ENCODE data around the gene PA2G4. TPM values are rescaled to one million over a fixed set of nuclear protein-coding genes. Genes with fewer than 3 reads are reported as not detected.
A peak's percentile ranks its signal among the peaks of the same experiment; 100 is the strongest.

The PA2G4 gene
- total RNA-seq, 2 experiments from 2014 or later: 399 to 410 TPM

DNA sequence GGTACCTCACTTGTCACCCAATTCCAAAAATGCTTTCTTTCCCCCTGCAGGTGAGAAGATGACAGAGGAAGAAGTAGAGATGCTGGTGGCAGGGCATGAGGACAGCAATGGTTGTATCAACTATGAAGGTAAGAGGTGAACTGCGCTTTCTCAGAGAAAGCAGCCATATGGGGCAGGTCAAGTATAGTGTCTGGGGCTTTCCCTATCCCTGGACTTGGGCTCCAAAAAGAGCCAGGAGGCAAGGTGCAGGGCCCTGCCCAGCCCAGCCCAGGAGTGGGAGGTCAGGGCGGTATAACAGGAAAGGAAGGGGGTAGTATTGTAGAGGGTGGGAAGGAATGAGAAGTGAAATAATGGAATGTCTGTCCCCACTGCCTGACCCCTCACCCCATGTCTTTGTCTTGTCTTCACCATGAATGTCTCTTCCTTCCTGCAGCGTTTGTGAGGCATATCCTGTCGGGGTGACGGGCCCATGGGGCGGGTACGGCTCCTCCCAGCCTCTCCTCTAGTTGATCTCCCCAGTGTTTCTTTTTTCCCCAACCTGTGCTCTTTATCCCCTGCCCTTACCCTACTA lies 55.9 kb downstream of the PA2G4 start:
- peaks cover 35% of the 10 kb centered on the region for H3K4me1 Mint-ChIP-seq (ENCODE audit: low read depth)
- H3K27me3 Mint-ChIP-seq: no peaks in the 10 kb centered on the region
- CTCF ChIA-PET: interaction anchor here (0.6 to 6.2 kb wide), 5 partner anchors 8 to 1309 kb away, joined by 3 to 48 read pairs (median 14); partner anchors contain the start of genes ESYT1, MYL6B, SMARCC2 and ZC3H10
- peak overlapping the region; percentile 98 for H3K27ac Mint-ChIP-seq
- peaks cover 64% of the 10 kb centered on the region for H3K36me3 Mint-ChIP-seq
- POLR2A ChIA-PET: interaction anchor here (0.6 to 4.5 kb wide), 6 partner anchors 9 to 44 kb away, joined by 3 to 19 read pairs (median 12); partner anchors contain the start of genes ESYT1, MYL6B, SMARCC2 and ZC3H10
- H3K9me3 Mint-ChIP-seq: no peaks in the 10 kb centered on the region
- H3K4me3 Mint-ChIP-seq: peak overlapping the region; percentile 95
- DNase-seq: peak; percentile 79
- intact Hi-C loops (cut with micrococcal nuclease): loop anchor here (1.0 kb wide), 1 partner anchor 8 kb away; the partner anchor contains the start of gene MYL6B

DNA sequence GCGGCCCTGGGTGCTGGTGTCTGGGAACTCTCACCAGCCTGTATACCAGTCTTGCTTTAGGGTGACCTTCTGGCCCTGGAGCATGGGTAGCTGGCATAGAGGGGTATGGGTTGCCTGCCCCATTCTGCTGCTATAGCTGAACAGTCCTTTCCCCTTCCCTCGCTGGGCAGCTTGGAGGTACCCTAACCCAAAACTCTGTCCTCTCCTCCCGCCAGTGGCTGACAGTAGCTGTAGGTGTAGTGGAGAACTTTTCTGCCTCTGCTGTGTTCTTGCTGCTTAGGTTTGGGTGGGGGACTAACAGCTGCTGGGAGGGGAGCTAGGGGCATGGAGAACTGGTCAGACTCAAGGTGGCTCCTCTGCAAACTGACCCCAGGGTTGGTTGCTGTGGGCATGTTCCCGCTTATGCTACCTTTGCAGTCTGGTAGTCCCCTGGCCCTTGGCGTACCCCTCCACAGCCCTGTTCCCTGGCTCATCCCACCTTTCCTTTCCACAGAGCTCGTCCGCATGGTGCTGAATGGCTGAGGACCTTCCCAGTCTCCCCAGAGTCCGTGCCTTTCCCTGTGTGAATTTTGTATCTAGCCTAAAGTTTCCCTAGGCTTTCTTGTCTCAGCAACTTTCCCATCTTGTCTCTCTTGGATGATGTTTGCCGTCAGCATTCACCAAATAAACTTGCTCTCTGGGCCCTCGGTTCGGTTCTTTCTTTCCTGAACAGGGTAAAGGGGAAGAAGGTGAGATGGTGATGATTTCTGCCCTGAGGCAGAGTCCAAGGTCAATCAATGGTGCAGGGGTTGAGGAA lies 56.7 kb downstream of the PA2G4 start:
- POLR2A ChIA-PET: interaction anchor here (0.8 to 4.5 kb wide), 7 partner anchors 8 to 43 kb away, joined by 3 to 19 read pairs (median 6); partner anchors contain the start of genes ESYT1, MYL6B, SMARCC2 and ZC3H10
- H3K27ac Mint-ChIP-seq: peak overlapping the region; percentile 98
- peaks cover 32% of the 10 kb centered on the region for H3K4me1 Mint-ChIP-seq (ENCODE audit: low read depth)
- intact Hi-C loops (cut with micrococcal nuclease): loop anchor here (1.0 kb wide), 1 partner anchor 9 kb away; the partner anchor contains the start of gene MYL6B
- CTCF ChIA-PET: interaction anchor here (0.6 to 6.2 kb wide), 7 partner anchors 9 to 1308 kb away, joined by 3 to 48 read pairs (median 7); partner anchors contain the start of genes ESYT1, MYL6B, SMARCC2 and ZC3H10
- no peaks in the 10 kb centered on the region for H3K9me3 Mint-ChIP-seq
- peaks cover 63% of the 10 kb centered on the region for H3K36me3 Mint-ChIP-seq
- DNase-seq: no peak
- H3K27me3 Mint-ChIP-seq: no peaks in the 10 kb centered on the region
- peak overlapping the region; percentile 95 for H3K4me3 Mint-ChIP-seq

DNA sequence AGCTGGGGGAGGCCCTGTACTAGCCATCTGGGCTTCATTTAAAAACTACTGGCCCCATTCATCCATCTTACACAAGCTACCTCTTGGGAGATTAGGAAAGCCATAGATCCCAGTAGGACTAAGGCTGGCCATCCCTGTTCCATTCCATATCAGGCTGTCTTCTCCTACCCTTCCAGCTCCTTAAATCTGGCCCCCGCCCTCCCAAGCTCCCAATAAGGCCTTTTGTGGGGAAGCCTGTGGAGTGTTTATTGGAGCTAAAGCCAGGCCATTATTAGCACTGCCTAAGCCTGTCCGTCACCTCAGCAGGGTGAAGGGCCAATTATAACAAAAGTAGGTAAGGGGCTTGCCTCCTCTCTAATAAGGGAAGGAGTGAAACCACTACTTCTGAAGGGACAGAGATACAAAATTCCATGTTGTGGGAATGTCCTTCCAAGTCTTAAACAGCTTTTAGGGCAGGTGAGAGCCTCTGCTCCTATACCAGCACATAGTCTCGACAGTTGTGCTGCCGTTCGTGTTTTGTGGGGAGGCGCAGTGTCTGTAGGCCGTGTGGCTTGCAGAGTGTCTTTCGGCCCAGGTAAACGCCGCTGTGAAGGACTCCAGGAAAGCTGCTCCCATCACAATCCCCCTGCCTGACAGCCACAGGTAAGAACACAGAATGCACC lies 57.5 kb downstream of the PA2G4 start:
- CTCF ChIA-PET: interaction anchor here (0.6 to 6.2 kb wide), 6 partner anchors 10 to 115 kb away, joined by 3 to 48 read pairs (median 10); partner anchors contain the start of genes ESYT1, SMARCC2 and ZC3H10
- Mint-ChIP-seq H3K36me3 (peaks cover 63% of the 10 kb centered on the region), H3K27me3 (no peaks in the 10 kb centered on the region), H3K4me3 (peak overlapping the region; percentile 95), H3K9me3 (no peaks in the 10 kb centered on the region), H3K27ac (peak overlapping the region; percentile 98), H3K4me1 (ENCODE audit: low read depth) (peaks cover 32% of the 10 kb centered on the region)
- no peak for DNase-seq
- POLR2A ChIA-PET: interaction anchor here (1.0 to 4.5 kb wide), 9 partner anchors 10 to 44 kb away, joined by 3 to 19 read pairs (median 6); partner anchors contain the start of genes ESYT1, MYL6B, SMARCC2 and ZC3H10
- intact Hi-C loops (cut with micrococcal nuclease): no loop called here

DNA sequence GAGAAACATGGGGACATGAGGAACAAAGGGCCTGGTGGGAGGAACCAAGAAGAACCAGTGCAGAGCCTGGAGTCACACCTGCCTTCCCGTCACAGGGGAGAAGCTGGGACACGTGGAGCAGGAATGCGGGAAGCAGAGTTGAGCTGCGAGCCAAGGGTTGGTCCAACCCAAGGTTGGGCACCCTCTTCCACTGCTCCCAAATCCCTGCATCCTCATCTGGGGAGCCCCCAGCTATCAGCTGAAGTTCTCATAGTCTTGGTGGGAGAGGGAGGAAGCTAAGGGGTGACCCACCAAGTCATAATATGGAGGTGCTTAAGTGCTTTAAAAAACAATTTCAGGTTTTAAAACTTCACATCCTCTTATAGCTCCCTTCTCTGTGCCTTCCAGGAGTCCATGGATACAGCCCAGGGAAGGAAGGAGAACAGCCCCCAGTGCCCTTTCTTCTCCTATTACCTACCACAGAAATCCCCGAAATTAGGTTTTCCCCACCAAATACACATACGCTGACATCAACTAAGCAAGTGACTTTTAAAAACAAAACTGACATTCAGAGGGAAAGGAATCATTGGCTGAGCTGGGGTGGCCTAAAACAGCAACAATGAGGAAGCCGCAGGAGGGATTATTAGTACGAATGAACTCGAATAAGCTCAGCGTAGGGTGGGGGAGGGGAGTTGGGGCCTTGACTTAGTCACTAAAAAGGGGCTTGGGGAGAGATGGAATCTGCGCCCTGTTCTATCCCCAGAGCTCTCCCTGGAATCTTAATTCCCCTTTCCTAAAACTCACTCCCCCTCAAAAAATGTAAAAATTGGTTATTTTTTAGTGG lies 58.3 kb downstream of the PA2G4 start:
- CTCF ChIA-PET: interaction anchor here (0.6 to 6.2 kb wide), 7 partner anchors 11 to 361 kb away, joined by 3 to 48 read pairs (median 7); partner anchors contain the start of genes ESYT1, SMARCC2 and ZC3H10
- POLR2A ChIA-PET: interaction anchor here (0.9 to 4.5 kb wide), 7 partner anchors 9 to 44 kb away, joined by 3 to 19 read pairs (median 4); partner anchors contain the start of genes ESYT1 and ZC3H10
- Mint-ChIP-seq H3K9me3 (no peaks in the 10 kb centered on the region), H3K4me3 (no peak overlapping the region), H3K27ac (peak overlapping the region; percentile 44), H3K36me3 (peaks cover 65% of the 10 kb centered on the region), H3K27me3 (no peaks in the 10 kb centered on the region), H3K4me1 (ENCODE audit: low read depth) (peaks cover 26% of the 10 kb centered on the region)
- DNase-seq: no peak
- intact Hi-C loops (cut with micrococcal nuclease): no loop called here

Other genes starting within 250 kb of the PA2G4 start
- 10 to 100 TPM; 31.6 to 33.0 TPM for gene PYM1, start 176.7 kb upstream of the PA2G4 start, total RNA-seq
- gene DGKA, start 173.4 kb upstream of the PA2G4 start, total RNA-seq: 100 to 1,000 TPM; 348 to 383 TPM
- 1 to 10 TPM in 1 of 2 experiments, under 1 TPM in 1; 0.94 to 1.5 TPM for gene PMEL, start 138.5 kb upstream of the PA2G4 start, total RNA-seq
- gene CDK2, start 137.7 kb upstream of the PA2G4 start, total RNA-seq: 100 to 1,000 TPM; 121 to 127 TPM
- gene RAB5B, start 130.5 kb upstream of the PA2G4 start, total RNA-seq: 10 to 100 TPM; 44.8 to 46.4 TPM
- 1 to 10 TPM; 2.4 to 2.7 TPM for gene SUOX, start 107.3 kb upstream of the PA2G4 start, total RNA-seq
- gene IKZF4, start 83.5 kb upstream of the PA2G4 start, total RNA-seq: 10 to 100 TPM; 14.4 to 15.1 TPM
- 10 to 100 TPM; 28.1 to 40.7 TPM for gene RPS26, start 62.6 kb upstream of the PA2G4 start, total RNA-seq
- under 1 TPM; 0.82 to 0.86 TPM for gene ERBB3, start 24.4 kb upstream of the PA2G4 start, total RNA-seq
- gene RPL41, start 12.1 kb downstream of the PA2G4 start, total RNA-seq: 1,000 to 10,000 TPM; 5,210 to 5,251 TPM
- gene ZC3H10, start 13.7 kb downstream of the PA2G4 start, total RNA-seq: 1 to 10 TPM; 5.1 to 7.2 TPM
- 100 to 1,000 TPM; 142 to 146 TPM for gene ESYT1, start 23.7 kb downstream of the PA2G4 start, total RNA-seq
- gene MYL6B, start 48.0 kb downstream of the PA2G4 start, total RNA-seq: 10 to 100 TPM; 63.8 to 70.8 TPM
- 1,000 to 10,000 TPM; 1,196 to 1,215 TPM for gene MYL6, start 53.8 kb downstream of the PA2G4 start, total RNA-seq
- gene SMARCC2, start 84.9 kb downstream of the PA2G4 start, total RNA-seq: 100 to 1,000 TPM in 1 of 2 experiments, 10 to 100 TPM in 1; 96.4 to 103 TPM
- gene RNF41, start 117.4 kb downstream of the PA2G4 start, total RNA-seq: 10 to 100 TPM; 28.2 to 31.2 TPM
- 10 to 100 TPM; 62.0 to 62.2 TPM for gene NABP2, start 119.8 kb downstream of the PA2G4 start, total RNA-seq
- gene SLC39A5, start 125.5 kb downstream of the PA2G4 start, total RNA-seq: 1 to 10 TPM in 1 of 2 experiments, under 1 TPM in 1; 0.59 to 1.7 TPM
- gene ANKRD52, start 153.8 kb downstream of the PA2G4 start, total RNA-seq: 10 to 100 TPM; 34.1 to 37.0 TPM
- gene COQ10A, start 162.4 kb downstream of the PA2G4 start, total RNA-seq: 1 to 10 TPM; 6.3 to 7.0 TPM
- gene CS, start 195.8 kb downstream of the PA2G4 start, total RNA-seq: 100 to 1,000 TPM; 304 to 309 TPM
- 10 to 100 TPM; 74.7 to 91.6 TPM for gene CNPY2, start 211.4 kb downstream of the PA2G4 start, total RNA-seq
- gene PAN2, start 229.4 kb downstream of the PA2G4 start, total RNA-seq: 10 to 100 TPM; 49.0 to 51.2 TPM
- 10 to 100 TPM; 47.6 to 48.5 TPM for gene IL23A, start 234.3 kb downstream of the PA2G4 start, total RNA-seq